Activated CD4-positive, alpha-beta T cell treated with anti-CD3 and anti-CD28 coated beads, Interleukin-2, amount 50 U/mL, for 1 hour (primary cell): ENCODE data around the gene MARCHF6.
"Not testable (repeated sequence)": the region's sequence is repeated elsewhere in the genome, so short reads cannot be mapped to it uniquely, and the experiment has no call there.

Experiments
- DNase-seq: peaks from one replicate; pipeline ENCODE4 v3.0.0-alpha.2; 2020

MARCHF6 gene

DNA sequence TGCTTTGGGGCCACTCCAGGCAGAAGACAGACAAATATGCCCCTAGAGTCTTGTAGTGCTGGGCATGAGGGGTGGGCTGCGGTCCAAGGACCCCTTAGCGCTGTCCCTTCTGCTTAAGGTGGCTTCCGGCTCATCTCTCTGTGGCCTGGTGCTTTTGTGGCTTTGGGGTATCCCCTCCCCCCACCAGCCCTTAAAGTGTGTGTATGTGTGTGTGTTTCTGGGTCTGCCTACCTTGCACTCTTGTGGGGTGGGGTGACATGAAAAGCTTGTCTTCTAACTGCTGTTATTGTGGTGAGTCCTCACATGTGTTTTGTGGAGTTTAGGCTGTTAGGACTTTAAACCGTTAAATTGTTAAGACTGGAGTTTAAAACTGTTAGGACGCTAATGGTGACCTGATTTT, 23.6 kb downstream of the MARCHF6 start:
- no peak for DNase-seq

- no peak for DNase-seq
These were observed 28.3 kb downstream of the MARCHF6 start for GRCh38 chr5:10381803-10382202.

DNA sequence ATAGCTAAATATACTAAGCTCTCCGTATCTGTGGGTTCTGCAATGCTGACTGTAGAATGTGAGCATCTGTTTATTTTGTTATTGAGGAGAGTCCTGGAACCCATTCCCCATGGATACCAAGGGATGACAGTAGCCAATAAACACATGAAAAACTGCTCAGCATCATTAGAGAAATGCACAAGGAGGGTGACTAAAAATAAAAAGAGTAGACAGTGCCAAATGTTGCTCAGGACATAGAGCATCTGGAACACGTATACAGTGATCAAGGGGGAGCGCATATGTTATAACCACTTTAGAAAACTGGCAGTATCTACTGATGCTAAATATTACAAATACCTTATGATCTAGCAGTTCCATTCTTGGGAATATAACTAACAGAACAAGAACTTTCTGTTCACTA, 31.0 kb downstream of the MARCHF6 start:
- DNase-seq: no peak

DNA sequence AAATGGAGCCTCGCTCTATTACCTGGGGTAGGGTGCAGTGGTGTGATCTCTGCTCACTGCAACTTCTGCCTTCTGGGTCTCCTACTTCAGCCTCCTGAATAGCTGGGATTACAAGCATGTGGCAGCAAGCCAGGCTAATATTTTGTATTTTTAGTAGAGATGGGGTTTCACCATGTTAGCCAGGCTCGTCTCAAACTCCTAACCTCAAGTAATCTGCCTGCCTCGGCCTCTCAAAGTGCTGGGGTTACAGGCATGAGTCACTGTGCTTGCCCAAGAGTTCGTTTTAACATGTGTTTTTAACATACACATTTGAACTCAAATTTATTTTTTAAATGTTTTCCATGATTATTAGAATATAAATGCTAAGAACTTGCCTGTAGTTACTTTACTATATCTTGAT, 34.2 kb downstream of the MARCHF6 start:
- DNase-seq: no peak

DNA sequence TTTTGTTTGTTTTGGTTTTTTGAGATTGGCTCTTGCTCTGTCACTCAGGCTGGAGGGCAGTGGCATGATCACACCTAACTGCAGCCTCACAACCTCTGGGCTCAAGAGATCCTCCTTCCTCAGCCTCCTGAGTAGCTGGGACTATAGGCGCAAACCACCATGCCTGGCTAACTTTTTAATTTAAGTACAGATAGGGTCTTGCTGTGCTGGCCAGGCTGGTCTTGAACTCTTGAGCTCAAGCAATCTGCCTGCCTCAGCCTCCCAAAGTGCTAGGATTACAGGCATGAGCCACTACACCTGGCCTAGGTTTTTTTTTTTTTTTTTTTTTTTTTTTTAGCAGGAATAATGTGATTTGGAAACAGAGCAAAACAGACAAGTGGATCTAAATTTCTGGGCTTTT, 37.6 kb downstream of the MARCHF6 start:
- DNase-seq: no peak

DNA sequence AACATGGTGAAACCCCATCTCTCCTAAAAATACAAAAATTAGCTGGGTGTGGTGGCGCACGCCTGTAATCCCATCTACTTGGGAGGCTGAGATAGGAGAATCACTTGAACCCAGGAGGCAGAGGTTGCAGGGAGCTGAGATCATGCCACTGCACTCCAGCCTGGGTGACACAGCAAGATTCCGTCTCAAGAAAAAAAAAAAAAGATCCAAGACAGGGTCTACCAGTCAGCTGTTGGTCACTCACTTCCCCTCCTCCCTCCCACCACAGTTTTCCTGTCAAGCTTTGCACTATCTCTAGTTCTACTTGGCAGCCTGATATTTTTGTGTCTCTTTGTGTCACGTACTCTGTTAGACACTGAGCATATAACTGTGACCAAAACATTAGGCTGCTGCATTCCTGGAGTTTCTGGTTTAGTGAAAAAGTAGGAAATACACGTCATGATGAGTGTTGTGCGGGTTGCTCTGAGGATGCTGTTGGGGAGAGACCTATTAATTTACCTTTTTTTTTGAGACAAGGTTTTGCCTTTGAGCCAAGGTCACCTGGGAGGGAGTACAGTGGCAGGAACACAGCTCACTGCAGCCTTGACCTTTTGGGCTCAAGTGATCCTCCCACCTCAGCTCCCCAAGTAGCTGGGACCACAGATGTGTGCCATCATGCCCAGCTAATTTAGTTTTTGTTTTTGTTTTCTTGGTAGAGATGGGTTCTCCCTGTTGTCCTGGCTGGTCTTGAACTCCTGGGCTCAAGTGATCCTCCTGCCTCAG, 39.3 kb downstream of the MARCHF6 start:
- not testable (repeated sequence) for DNase-seq

DNA sequence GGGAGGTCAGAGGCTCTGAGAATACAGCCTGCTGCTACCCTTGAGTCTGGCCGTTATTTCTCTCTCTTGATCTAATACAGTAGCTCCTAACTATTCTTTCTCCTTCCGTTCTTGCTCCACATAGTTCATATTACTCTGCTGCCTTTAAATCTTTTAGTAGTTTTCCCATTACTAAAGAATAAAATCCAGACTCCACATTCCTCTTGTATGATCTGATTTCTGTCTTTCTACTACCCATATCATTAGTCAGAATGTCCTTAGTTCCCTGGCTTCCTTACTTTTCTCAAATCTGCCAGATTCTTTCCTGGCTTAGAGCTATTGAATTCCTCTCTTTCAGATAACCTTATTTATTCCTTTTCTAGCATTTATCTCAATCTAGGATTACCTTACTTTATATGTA, 40.0 kb downstream of the MARCHF6 start:
- DNase-seq: no peak

- no peak for DNase-seq
These were observed 43.1 kb downstream of the MARCHF6 start for GRCh38 chr5:10396552-10396951.

- no peak for DNase-seq
These were observed 46.3 kb downstream of the MARCHF6 start for GRCh38 chr5:10399839-10400238.

- DNase-seq: no peak
These were observed 46.9 kb downstream of the MARCHF6 start for GRCh38 chr5:10400411-10400810.

- DNase-seq: no peak
These were observed 47.3 kb downstream of the MARCHF6 start for GRCh38 chr5:10400831-10401230.

- DNase-seq: no peak
These were observed 48.0 kb downstream of the MARCHF6 start for GRCh38 chr5:10401498-10401897.
